OCI-LY7 (cell line): ENCODE measurements around the gene EFNA4. TPM values are rescaled to one million over a fixed set of nuclear protein-coding genes. Genes with fewer than 3 reads are reported as not detected.

Experiments
- BruUV-seq: library from RNA; stranded (reverse); fragments of 400-500 nt; replicated peaks from 2 replicates; lab custom pipeline; 2021; lab: Mats Ljungman, UMichigan
- CTCF ChIA-PET: fragments of 300-600 bp; sonication (Branson Sonifier 250); formaldehyde crosslinking; loops from one replicate; lab custom pipeline; 2022; ENCODE audit warnings: antibody characterized with exemption; ENCODE audit not compliant: unreplicated experiment; lab: Charles Lee
- POLR2A ChIA-PET: fragments of 300-600 bp; sonication (Branson Sonifier 250); formaldehyde crosslinking; loops from one replicate; lab custom pipeline; 2022; ENCODE audit warnings: antibody characterized with exemption; lab: Charles Lee
- DNase-seq: peaks from one replicate; pipeline ENCODE4 v3.0.0-alpha.2; 2015; ENCODE audit warnings: low spot score
- H2AFZ ChIP-seq: fragments of 200-600 bp; sonication (generic), shearing (Covaris generic); 2 replicates; pipeline ENCODE4 v1.6.1; 2014; ENCODE audit warnings: mild to moderate bottlenecking, antibody characterized with exemption, low read length, moderate library complexity
- H3K27ac ChIP-seq: fragments of 200-600 bp; sonication (generic); 2 replicates; pipeline ENCODE4 v1.5.1; 2014; ENCODE audit warnings: mixed run types, low read depth, mild to moderate bottlenecking, moderate library complexity, low read length, inconsistent platforms; ENCODE audit not compliant: poor library complexity, severe bottlenecking
- H3K36me3 ChIP-seq: fragments of 200-600 bp; sonication (generic); 2 replicates; pipeline ENCODE4 v1.6.1; 2014; ENCODE audit warnings: mild to moderate bottlenecking, antibody characterized with exemption, low read length, moderate library complexity, mixed read lengths; ENCODE audit not compliant: insufficient read depth
- H3K4me1 ChIP-seq: fragments of 200-600 bp; sonication (generic); 2 replicates; pipeline ENCODE4 v1.5.1; 2014; ENCODE audit warnings: mild to moderate bottlenecking, low read length; ENCODE audit not compliant: insufficient read depth, poor library complexity, severe bottlenecking
- H3K4me2 ChIP-seq: fragments of 200-600 bp; sonication (generic); 2 replicates; pipeline ENCODE4 v1.6.1; 2014; ENCODE audit warnings: mild to moderate bottlenecking, low read length
- H3K4me3 ChIP-seq: fragments of 200-600 bp; sonication (generic); 2 replicates; pipeline ENCODE4 v1.5.1; 2014; ENCODE audit warnings: mild to moderate bottlenecking, low read depth, low read length; ENCODE audit not compliant: poor library complexity, severe bottlenecking
- H3K79me2 ChIP-seq: fragments of 200-600 bp; sonication (generic); 2 replicates; pipeline ENCODE4 v1.6.1; 2016; ENCODE audit warnings: low read depth, mild to moderate bottlenecking, low read length, moderate library complexity, mixed read lengths; ENCODE audit not compliant: insufficient read depth
- H3K9me2 ChIP-seq: fragments of 200-600 bp; sonication (generic); 2 replicates; pipeline ENCODE4 v1.6.1; 2016; ENCODE audit warnings: mild to moderate bottlenecking, low read length, mixed read lengths; ENCODE audit not compliant: insufficient read depth
- H3K9me3 ChIP-seq: fragments of 200-600 bp; sonication (generic); 2 replicates; pipeline ENCODE4 v1.6.1; 2014; ENCODE audit warnings: mild to moderate bottlenecking, mixed run types, low read length, mixed read lengths
- H4K20me1 ChIP-seq: fragments of 200-600 bp; sonication (generic); 2 replicates; pipeline ENCODE4 v1.6.1; 2014; ENCODE audit warnings: mild to moderate bottlenecking, antibody characterized with exemption, low read length, moderate library complexity, mixed read lengths; ENCODE audit not compliant: insufficient read depth
- EZH2phosphoT487 ChIP-seq: fragments of 200-600 bp; sonication (generic); IDR thresholded peaks from 2 replicates; pipeline ENCODE4 v1.6.1; 2018; ENCODE audit warnings: low read depth, borderline replicate concordance, mild to moderate bottlenecking, mixed run types, antibody characterized with exemption, low read length, moderate library complexity, mixed read lengths
- intact Hi-C: fragments of 100-400 bp; cut with micrococcal nuclease; formaldehyde crosslinking; loops from one replicate; pipeline ENCODE4 v1.10.0; 2022; ENCODE audit not compliant: unreplicated experiment
- total RNA-seq, 2 experiments: library from RNA; depleted of rRNA in 1 of 2; stranded (reverse); fragments of >200 nt in 1 of 2; shearing (Covaris generic) in 1 of 2; gene quantifications; 2 replicates each; pipeline ENCODE4 v1.2.3, GENCODE V29; 2014 to 2022
- TF ChIP-seq, protein P1 (sequence below): fragments of 200-600 bp; sonication (generic); conservative IDR thresholded peaks from 2 replicates; pipeline ENCODE4 v1.5.1; 2014; ENCODE audit warnings: mild to moderate bottlenecking, antibody characterized with exemption, low read length, moderate library complexity, mixed read lengths

EFNA4 gene
- total RNA-seq, 2 experiments from 2014 or later, result 9.0 to 10.5 TPM

DNA sequence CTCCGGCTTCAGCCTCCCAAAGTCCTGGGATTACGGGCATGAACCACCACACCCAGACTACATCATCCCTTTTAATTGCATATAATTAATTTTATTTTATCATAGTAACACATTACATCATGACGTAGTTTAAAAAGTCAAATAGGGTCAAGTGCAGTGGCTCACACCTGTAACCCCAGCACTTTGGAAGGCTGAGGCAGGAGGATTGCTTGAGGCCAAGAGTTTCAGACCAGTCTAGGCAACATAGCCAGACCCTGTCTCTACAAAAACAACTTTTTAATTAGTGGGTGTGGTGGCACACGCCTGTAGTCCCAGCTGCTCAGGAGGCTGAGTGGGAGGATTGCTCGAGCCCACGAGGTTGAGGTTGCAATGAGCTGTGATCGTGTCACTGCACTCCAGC is 35.8 kb downstream of the EFNA4 start:
- no peak overlapping the region for H3K27ac ChIP-seq
- no peaks in the 10 kb centered on the region for H3K79me2 ChIP-seq
- BruUV-seq, result no TSS peak
- no peak overlapping the region for H3K4me2 ChIP-seq
- CTCF ChIA-PET, result no interaction called here
- POLR2A ChIA-PET, result interaction anchor here (0.6 kb wide), 1 partner anchor 22 kb away, joined by 3 read pairs; no protein-coding TSS in a partner anchor
- H2AFZ ChIP-seq, result no peak overlapping the region
- no peaks in the 10 kb centered on the region for H3K9me2 ChIP-seq
- peaks cover under 1% of the 10 kb centered on the region for H3K4me1 ChIP-seq
- no peaks in the 10 kb centered on the region for H4K20me1 ChIP-seq
- intact Hi-C loops, result no loop called here
- no peak overlapping the region for H3K4me3 ChIP-seq
- DNase-seq, result no peak
- TF ChIP-seq, protein P1, sequence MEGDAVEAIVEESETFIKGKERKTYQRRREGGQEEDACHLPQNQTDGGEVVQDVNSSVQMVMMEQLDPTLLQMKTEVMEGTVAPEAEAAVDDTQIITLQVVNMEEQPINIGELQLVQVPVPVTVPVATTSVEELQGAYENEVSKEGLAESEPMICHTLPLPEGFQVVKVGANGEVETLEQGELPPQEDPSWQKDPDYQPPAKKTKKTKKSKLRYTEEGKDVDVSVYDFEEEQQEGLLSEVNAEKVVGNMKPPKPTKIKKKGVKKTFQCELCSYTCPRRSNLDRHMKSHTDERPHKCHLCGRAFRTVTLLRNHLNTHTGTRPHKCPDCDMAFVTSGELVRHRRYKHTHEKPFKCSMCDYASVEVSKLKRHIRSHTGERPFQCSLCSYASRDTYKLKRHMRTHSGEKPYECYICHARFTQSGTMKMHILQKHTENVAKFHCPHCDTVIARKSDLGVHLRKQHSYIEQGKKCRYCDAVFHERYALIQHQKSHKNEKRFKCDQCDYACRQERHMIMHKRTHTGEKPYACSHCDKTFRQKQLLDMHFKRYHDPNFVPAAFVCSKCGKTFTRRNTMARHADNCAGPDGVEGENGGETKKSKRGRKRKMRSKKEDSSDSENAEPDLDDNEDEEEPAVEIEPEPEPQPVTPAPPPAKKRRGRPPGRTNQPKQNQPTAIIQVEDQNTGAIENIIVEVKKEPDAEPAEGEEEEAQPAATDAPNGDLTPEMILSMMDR, result no peak
- no peak for TF ChIP-seq EZH2phosphoT487
- H3K36me3 ChIP-seq, result no peaks in the 10 kb centered on the region
- H3K9me3 ChIP-seq, result no peaks in the 10 kb centered on the region

DNA sequence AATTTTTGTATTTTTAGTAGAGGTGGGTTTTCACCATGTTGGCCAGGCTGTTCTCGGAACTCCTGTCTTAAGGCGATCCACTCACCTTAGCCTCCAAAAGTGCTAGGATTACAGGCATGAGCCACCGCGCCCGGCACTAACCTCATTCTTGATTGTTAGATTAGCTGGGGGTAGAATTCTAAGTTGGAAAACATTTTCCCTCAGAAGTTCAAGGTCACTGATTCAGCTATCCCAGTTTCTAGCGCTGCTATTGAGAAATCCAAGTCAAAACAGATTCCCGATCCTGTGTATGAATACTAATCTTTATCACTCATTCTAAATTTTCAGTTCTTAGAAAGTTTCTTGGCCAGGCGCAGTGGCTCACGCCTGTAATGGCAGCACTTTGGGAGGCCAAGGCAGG is 39.8 kb downstream of the EFNA4 start:
- BruUV-seq, result no TSS peak
- Histone ChIP-seq H3K4me3 (no peak overlapping the region), H3K9me2 (no peaks in the 10 kb centered on the region), H3K9me3 (no peaks in the 10 kb centered on the region), H3K4me2 (no peak overlapping the region), H4K20me1 (no peaks in the 10 kb centered on the region), H3K79me2 (no peaks in the 10 kb centered on the region), H3K27ac (no peak overlapping the region), H3K36me3 (no peaks in the 10 kb centered on the region), H3K4me1 (peaks cover 9% of the 10 kb centered on the region), H2AFZ (no peak overlapping the region)
- intact Hi-C loops, result no loop called here
- no peak for TF ChIP-seq EZH2phosphoT487
- TF ChIP-seq, protein P1, result no peak
- ChIA-PET POLR2A (no interaction called here), CTCF (no interaction called here)
- DNase-seq, result no peak

DNA sequence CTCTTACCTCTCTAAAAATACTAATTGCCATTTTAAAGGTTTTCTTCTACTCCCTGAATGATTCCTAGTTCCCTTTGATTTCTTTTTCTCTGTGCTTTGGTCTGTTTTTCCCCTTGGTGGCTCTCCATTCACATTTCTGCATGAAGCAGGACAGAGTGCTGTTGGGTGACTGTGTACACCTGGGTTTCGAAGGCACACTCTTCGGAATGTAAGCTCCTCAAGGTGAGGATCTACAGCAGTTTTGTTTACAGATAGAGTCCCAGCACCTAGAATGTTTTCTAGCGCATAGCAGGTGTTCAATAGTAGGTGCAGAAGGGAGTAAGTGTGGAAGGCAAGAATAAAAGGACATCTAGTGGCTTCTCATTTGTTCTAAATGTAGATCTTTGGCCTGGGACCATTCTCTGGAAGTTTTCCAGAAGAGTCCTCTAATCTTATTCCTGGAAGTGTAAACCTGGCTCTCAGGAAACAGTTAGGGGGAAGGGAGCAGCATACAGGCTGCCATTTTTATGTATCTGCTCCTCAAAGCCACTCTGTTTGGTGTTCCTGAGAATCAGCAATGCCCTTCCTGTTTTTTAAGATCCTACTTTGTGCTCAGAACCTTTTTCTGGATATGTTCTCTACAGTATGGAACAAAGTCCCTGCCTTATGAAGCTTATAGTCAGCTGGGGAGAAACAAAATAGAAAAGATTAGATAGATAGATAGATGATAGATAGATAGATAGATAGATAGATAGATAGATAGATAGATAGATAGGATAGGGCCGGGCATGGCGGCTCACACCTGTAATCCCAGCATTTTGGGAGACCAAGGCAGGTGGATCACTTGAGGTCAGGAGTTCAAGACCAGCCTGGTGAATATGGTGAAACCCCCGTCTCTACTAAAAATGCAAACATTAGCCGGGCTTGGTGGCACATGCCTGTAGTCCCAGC is 41.3 kb downstream of the EFNA4 start:
- TF ChIP-seq EZH2phosphoT487, result no peak
- TF ChIP-seq, protein P1, result no peak
- Histone ChIP-seq H3K4me2 (no peak overlapping the region), H3K4me3 (no peak overlapping the region), H3K9me2 (no peaks in the 10 kb centered on the region), H3K36me3 (no peaks in the 10 kb centered on the region), H2AFZ (no peak overlapping the region), H3K4me1 (peaks cover 11% of the 10 kb centered on the region), H3K9me3 (no peaks in the 10 kb centered on the region), H4K20me1 (no peaks in the 10 kb centered on the region), H3K27ac (no peak overlapping the region), H3K79me2 (no peaks in the 10 kb centered on the region)
- BruUV-seq, result no TSS peak
- no peak for DNase-seq
- CTCF ChIA-PET, result no interaction called here
- intact Hi-C loops, result no loop called here
- POLR2A ChIA-PET, result interaction anchor here (0.5 kb wide), 1 partner anchor 54 kb away, joined by 4 read pairs; no protein-coding TSS in a partner anchor
